ENCODE results near the gene TPCN1.
"Not testable (repeated sequence)": the region's sequence is repeated elsewhere in the genome, so short reads cannot be mapped to it uniquely, and the experiment has no call there.

TPCN1 gene

GRCh38 chr12:113201187-113202177 is 19.8 kb upstream of the TPCN1 start:
- H4K20me1 ChIP-seq (ENCODE audit: insufficient read depth), result no peaks in the 10 kb centered on the region
- H3K79me2 ChIP-seq (ENCODE audit: insufficient read depth, low read depth), result no peaks in the 10 kb centered on the region
- H3K4me2 ChIP-seq, result no peak overlapping the region
- H3K36me3 ChIP-seq (ENCODE audit: insufficient read depth), result no peaks in the 10 kb centered on the region
- TF ChIP-seq CTCF (conservative IDR thresholded peaks at IDR 0.05; ENCODE audit: low read depth, low read length), result no peak
- H2AFZ ChIP-seq (ENCODE audit: low read depth), result no peak overlapping the region
- no peak overlapping the region for H3K27ac ChIP-seq
- peaks cover 9% of the 10 kb centered on the region for H3K4me1 ChIP-seq (ENCODE audit: low read depth, poor library complexity, severe bottlenecking)
- H3K9ac ChIP-seq, result no peak overlapping the region
- H3K4me3 ChIP-seq (IDR thresholded peaks at IDR 0.05; ENCODE audit: insufficient read depth, low read depth, low read length), result no peak overlapping the region
- H3K27me3 ChIP-seq (ENCODE audit: insufficient read depth, low read depth), result no peaks in the 10 kb centered on the region

GRCh38 chr12:113202300-113203075 is 18.8 kb upstream of the TPCN1 start:
- Histone ChIP-seq H2AFZ (ENCODE audit: low read depth) (no peak overlapping the region), H3K4me2 (no peak overlapping the region), H4K20me1 (ENCODE audit: insufficient read depth) (no peaks in the 10 kb centered on the region), H3K36me3 (ENCODE audit: insufficient read depth) (no peaks in the 10 kb centered on the region), H3K4me1 (ENCODE audit: low read depth, poor library complexity, severe bottlenecking) (peaks cover 19% of the 10 kb centered on the region), H3K4me3 (IDR thresholded peaks at IDR 0.05; ENCODE audit: insufficient read depth, low read depth, low read length) (no peak overlapping the region), H3K27ac (no peak overlapping the region), H3K9ac (no peak overlapping the region), H3K27me3 (ENCODE audit: insufficient read depth, low read depth) (no peaks in the 10 kb centered on the region), H3K79me2 (ENCODE audit: insufficient read depth, low read depth) (no peaks in the 10 kb centered on the region)
- no peak for TF ChIP-seq CTCF (conservative IDR thresholded peaks at IDR 0.05; ENCODE audit: low read depth, low read length)

GRCh38 chr12:113203852-113204760 is 17.2 kb upstream of the TPCN1 start:
- H3K9ac ChIP-seq, result no peak overlapping the region
- no peaks in the 10 kb centered on the region for H3K79me2 ChIP-seq (ENCODE audit: insufficient read depth, low read depth)
- TF ChIP-seq CTCF (conservative IDR thresholded peaks at IDR 0.05; ENCODE audit: low read depth, low read length), result no peak
- no peaks in the 10 kb centered on the region for H3K27me3 ChIP-seq (ENCODE audit: insufficient read depth, low read depth)
- no peak overlapping the region for H3K4me3 ChIP-seq (IDR thresholded peaks at IDR 0.05; ENCODE audit: insufficient read depth, low read depth, low read length)
- no peak overlapping the region for H3K4me2 ChIP-seq
- H3K4me1 ChIP-seq (ENCODE audit: low read depth, poor library complexity, severe bottlenecking), result peaks cover 35% of the 10 kb centered on the region
- H3K36me3 ChIP-seq (ENCODE audit: insufficient read depth), result no peaks in the 10 kb centered on the region
- no peak overlapping the region for H2AFZ ChIP-seq (ENCODE audit: low read depth)
- H4K20me1 ChIP-seq (ENCODE audit: insufficient read depth), result no peaks in the 10 kb centered on the region
- no peak overlapping the region for H3K27ac ChIP-seq

GRCh38 chr12:113204804-113205203 is 16.5 kb upstream of the TPCN1 start:
- Histone ChIP-seq H4K20me1 (ENCODE audit: insufficient read depth) (no peaks in the 10 kb centered on the region), H3K4me3 (IDR thresholded peaks at IDR 0.05; ENCODE audit: insufficient read depth, low read depth, low read length) (no peak overlapping the region), H3K9ac (no peak overlapping the region), H3K27me3 (ENCODE audit: insufficient read depth, low read depth) (no peaks in the 10 kb centered on the region), H3K4me2 (no peak overlapping the region), H3K27ac (no peak overlapping the region), H3K36me3 (ENCODE audit: insufficient read depth) (no peaks in the 10 kb centered on the region), H2AFZ (ENCODE audit: low read depth) (no peak overlapping the region), H3K4me1 (ENCODE audit: low read depth, poor library complexity, severe bottlenecking) (peaks cover 42% of the 10 kb centered on the region), H3K79me2 (ENCODE audit: insufficient read depth, low read depth) (no peaks in the 10 kb centered on the region)
- no peak for TF ChIP-seq CTCF (conservative IDR thresholded peaks at IDR 0.05; ENCODE audit: low read depth, low read length)

GRCh38 chr12:113206802-113207201 is 14.5 kb upstream of the TPCN1 start:
- H3K79me2 ChIP-seq (ENCODE audit: insufficient read depth, low read depth); H3K4me3 ChIP-seq (IDR thresholded peaks at IDR 0.05; ENCODE audit: insufficient read depth, low read depth, low read length); H3K9ac ChIP-seq; H2AFZ ChIP-seq (ENCODE audit: low read depth); H4K20me1 ChIP-seq (ENCODE audit: insufficient read depth); H3K36me3 ChIP-seq (ENCODE audit: insufficient read depth); H3K27me3 ChIP-seq (ENCODE audit: insufficient read depth, low read depth); H3K27ac ChIP-seq: not testable (repeated sequence)
- peaks cover 60% of the 10 kb centered on the region for H3K4me1 ChIP-seq (ENCODE audit: low read depth, poor library complexity, severe bottlenecking)
- H3K4me2 ChIP-seq, result peak overlapping the region; percentile 95

Data from KMS-11 (cell line).